Subcutaneous abdominal adipose tissue (tissue), 5 donors: ENCODE data around the gene LRRC7.
"Not testable (repeated sequence)": the region's sequence is repeated elsewhere in the genome, so short reads cannot be mapped to it uniquely, and the experiment has no call there.

Source experiments
- H3K27ac ChIP-seq: one replicate; pipeline ENCODE4 v1.7.0; 2013; ENCODE audit warnings: low read depth, mild to moderate bottlenecking, inconsistent platforms, low read length, moderate library complexity
- H3K27me3 ChIP-seq, 5 donors: one replicate each; pipeline ENCODE4 v1.7.0; 2013; ENCODE audit warnings: low read length in 5 of 5, inconsistent platforms in 1 of 5; ENCODE audit not compliant: control insufficient read depth in 5 of 5, insufficient read depth in 4 of 5
- H3K36me3 ChIP-seq, 5 donors: one replicate each; pipeline ENCODE4 v1.7.0; 2013; ENCODE audit warnings: low read length in 5 of 5; ENCODE audit not compliant: control insufficient read depth in 5 of 5, insufficient read depth in 5 of 5
- H3K4me1 ChIP-seq, 5 donors: one replicate each; pipeline ENCODE4 v1.7.0; 2013; ENCODE audit warnings: low read length in 5 of 5, mild to moderate bottlenecking in 3 of 5, moderate library complexity in 1 of 5; ENCODE audit not compliant: control insufficient read depth in 5 of 5, insufficient read depth in 5 of 5
- H3K4me3 ChIP-seq, 5 donors: one replicate each; pipeline ENCODE4 v1.7.0; 2013; ENCODE audit warnings: low read length in 5 of 5, low read depth in 1 of 5
- H3K9ac ChIP-seq, 5 donors: one replicate each; pipeline ENCODE4 v1.7.0; 2013; ENCODE audit warnings: low read length in 5 of 5, mild to moderate bottlenecking in 4 of 5, moderate library complexity in 3 of 5
- H3K9me3 ChIP-seq, 5 donors: one replicate each; pipeline ENCODE4 v1.7.0; 2013; ENCODE audit warnings: low read length in 5 of 5; ENCODE audit not compliant: control insufficient read depth in 5 of 5
- donor health status: healthy.
- donor health status: healthy.
- donor health status: healthy.
- donor health status: healthy.
- donor health status: healthy.

Gene LRRC7

DNA sequence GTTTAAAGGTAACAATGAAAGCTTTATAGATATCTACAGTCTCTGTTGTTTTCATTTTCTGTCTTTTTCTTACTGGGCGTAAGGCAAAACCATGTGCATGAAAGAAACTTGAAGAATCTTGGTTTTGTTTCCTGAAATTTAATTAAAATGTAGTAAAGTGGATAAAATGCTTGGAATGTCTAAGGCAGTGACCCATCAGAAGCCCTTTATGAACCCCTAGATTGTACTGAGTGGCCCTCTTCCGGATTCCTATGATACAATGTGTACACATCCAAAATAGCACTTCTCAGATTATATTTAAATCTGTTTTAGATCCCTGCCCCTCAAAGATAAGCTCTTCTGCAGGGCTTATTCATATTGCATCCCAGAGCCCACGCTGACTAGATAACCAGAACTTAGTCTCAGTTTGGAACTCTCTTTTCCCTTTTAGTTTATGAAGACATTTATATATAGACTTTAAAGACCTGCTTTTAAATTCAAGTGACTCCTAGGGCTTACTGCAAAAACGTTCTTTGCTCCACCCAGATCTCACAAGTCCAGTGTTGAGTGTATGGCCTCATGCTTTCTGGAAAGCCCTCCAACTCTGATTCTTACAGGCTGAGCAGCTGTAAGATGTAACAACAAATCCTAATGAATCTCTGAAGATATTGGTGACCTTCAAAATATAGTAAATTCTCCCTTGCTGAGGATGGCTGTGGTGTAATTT lies 142.9 kb downstream of the LRRC7 start:
- no peaks in the 10 kb centered on the region for H3K36me3 ChIP-seq

DNA sequence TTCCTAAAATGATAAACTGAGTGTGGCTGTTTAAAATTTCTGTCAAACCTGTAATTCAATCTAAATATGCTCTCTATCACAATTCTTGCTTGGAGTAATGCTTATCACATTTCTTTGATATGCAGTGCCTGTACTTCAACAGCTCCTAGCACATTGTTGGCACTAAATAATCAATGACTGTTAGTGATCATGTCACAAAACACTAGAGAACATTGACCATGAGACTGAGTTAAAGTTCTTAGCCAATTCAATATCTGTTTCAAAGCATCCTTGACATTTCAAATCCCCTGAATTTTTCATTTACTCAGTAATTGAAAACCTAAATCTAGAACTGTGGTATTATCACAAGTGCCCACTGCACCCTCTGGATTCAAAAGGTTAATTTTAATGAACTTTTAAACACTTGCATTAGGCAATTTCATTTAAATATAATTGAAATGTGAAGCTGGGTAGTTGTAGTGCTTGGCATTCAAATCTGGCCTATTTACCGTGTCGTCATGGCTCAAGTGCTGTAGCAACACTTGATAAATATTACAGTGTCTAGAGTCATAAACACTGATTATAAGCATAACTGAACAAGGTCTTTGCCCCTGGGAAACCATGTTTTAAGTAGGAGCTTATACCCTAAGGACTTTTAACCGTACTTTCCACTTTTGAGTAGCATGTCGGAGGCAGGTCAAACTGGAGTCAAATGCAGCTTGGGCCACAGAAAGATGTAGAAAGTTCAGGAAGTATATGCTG lies 143.6 kb downstream of the LRRC7 start:
- H3K4me1 ChIP-seq = no peaks in the 10 kb centered on the region
- H3K27me3 ChIP-seq = no peaks in the 10 kb centered on the region
- H3K4me3 ChIP-seq = no peak overlapping the region
- no peaks in the 10 kb centered on the region for H3K36me3 ChIP-seq
- no peaks in the 10 kb centered on the region for H3K9me3 ChIP-seq
- no peak overlapping the region for H3K9ac ChIP-seq
- H3K27ac ChIP-seq = no peak overlapping the region

More for the DNA sequence above, 142.9 kb downstream of the LRRC7 start:
- no peaks in the 10 kb centered on the region for H3K4me1 ChIP-seq
- no peaks in the 10 kb centered on the region for H3K9me3 ChIP-seq
- no peak overlapping the region for H3K27ac ChIP-seq
- no peak overlapping the region for H3K4me3 ChIP-seq
- no peak overlapping the region for H3K9ac ChIP-seq
- no peaks in the 10 kb centered on the region for H3K27me3 ChIP-seq

DNA sequence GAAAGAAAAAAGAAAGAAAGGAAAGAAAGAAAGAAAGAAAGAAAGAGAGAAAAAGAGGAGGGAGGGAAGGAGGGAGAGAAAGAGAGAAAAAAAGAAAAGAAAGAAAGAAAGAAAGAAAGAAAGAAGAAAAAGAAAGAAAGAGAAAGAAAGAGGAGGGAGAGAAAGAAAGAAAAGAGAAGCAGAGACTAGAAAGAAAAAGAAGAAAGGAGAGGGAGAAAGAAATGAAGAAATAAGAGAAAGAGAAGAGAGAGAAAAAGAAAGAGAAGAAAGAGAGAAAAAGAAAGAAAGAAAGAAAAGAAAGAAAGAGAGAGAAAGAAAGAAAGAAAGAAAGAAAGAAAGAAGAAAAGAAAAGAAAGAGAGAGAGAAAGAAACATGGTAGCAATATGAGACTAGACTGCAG lies 150.1 kb downstream of the LRRC7 start:
- not testable (repeated sequence) for H3K27ac ChIP-seq, H3K4me3 ChIP-seq, H3K4me1 ChIP-seq, H3K36me3 ChIP-seq, H3K9me3 ChIP-seq, H3K9ac ChIP-seq, H3K27me3 ChIP-seq

DNA sequence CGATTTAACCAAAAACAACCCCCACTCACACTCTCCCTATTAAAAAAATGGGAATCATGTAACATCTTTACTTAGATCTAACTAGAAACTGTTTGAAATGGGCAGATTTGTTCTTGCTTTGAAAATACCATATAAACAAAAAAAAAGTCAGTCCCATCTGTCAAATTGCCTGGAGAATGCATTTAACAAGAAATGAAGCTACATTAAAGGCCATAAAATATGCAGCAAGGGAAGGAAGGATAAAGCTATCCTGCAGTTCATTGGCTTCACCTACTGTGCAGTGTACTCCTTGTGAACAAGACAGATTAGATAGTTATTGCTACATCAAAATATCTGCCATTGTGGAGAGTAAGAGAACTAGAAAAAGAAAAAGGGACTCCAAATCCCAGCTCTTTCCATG lies 160.5 kb downstream of the LRRC7 start:
- no peak overlapping the region for H3K27ac ChIP-seq
- no peaks in the 10 kb centered on the region for H3K4me1 ChIP-seq
- H3K4me3 ChIP-seq = no peak overlapping the region
- H3K27me3 ChIP-seq = no peaks in the 10 kb centered on the region
- no peaks in the 10 kb centered on the region for H3K36me3 ChIP-seq
- no peak overlapping the region for H3K9ac ChIP-seq
- no peaks in the 10 kb centered on the region for H3K9me3 ChIP-seq

DNA sequence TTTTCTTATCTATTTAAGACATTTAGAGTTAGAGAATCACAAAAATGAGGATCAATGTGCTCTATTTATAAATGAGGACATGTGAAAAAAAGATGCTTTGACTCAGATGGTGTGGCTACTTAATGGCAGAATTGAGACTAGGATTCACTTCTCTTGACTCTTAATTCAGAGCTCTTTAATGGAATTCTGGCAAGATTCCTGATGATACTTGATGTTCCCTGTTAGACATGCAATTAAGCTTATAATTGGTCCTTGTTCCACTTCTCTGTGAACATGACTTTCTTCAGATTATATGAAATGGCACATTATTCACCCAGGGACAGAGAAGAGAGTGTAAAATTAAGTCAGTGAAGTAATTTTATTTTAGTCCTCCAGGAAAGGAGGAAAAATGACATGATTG lies 165.3 kb downstream of the LRRC7 start:
- peaks cover 0 to 4% (median 0%) of the 10 kb centered on the region in 5 donors for H3K4me1 ChIP-seq
- no peak overlapping the region for H3K27ac ChIP-seq
- H3K9me3 ChIP-seq = no peaks in the 10 kb centered on the region
- no peak overlapping the region for H3K9ac ChIP-seq
- no peak overlapping the region for H3K4me3 ChIP-seq
- no peaks in the 10 kb centered on the region for H3K27me3 ChIP-seq
- H3K36me3 ChIP-seq = no peaks in the 10 kb centered on the region

DNA sequence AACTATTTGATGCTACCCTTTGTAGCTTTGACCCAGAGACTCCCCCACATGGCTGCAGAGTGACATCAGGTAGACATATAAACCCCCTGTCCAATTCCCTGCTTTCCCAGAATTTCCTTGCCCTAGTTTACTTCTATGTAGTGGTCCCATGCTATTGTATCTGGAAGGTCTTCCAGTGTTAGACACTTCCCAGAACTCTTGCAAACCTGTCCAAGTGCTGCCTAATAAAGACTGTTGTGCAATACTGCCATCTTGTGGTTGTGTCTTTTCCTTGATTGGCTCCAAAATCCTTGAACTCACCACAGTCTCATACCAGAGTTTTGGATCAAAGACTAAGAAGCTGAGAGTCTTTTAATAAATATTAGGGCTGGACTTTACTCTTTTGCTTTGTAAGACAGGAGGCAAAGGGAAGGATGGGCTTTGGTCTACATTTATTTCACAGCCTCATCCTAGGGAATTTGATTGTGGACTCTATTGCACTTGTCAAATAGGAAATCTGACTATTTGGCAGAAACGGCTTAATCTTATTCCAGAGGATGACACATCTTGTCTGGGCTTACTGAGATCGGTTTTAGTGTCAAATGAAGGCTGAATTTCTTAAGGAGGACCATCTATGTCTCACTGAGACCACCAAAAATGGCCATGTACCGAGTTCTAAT lies 169.9 kb downstream of the LRRC7 start:
- peaks cover 0 to 4% (median 0%) of the 10 kb centered on the region in 5 donors for H3K4me1 ChIP-seq
- H3K9me3 ChIP-seq = no peaks in the 10 kb centered on the region
- H3K27me3 ChIP-seq = no peaks in the 10 kb centered on the region
- H3K36me3 ChIP-seq = no peaks in the 10 kb centered on the region
- no peak overlapping the region for H3K4me3 ChIP-seq
- H3K9ac ChIP-seq = no peak overlapping the region
- H3K27ac ChIP-seq = no peak overlapping the region

DNA sequence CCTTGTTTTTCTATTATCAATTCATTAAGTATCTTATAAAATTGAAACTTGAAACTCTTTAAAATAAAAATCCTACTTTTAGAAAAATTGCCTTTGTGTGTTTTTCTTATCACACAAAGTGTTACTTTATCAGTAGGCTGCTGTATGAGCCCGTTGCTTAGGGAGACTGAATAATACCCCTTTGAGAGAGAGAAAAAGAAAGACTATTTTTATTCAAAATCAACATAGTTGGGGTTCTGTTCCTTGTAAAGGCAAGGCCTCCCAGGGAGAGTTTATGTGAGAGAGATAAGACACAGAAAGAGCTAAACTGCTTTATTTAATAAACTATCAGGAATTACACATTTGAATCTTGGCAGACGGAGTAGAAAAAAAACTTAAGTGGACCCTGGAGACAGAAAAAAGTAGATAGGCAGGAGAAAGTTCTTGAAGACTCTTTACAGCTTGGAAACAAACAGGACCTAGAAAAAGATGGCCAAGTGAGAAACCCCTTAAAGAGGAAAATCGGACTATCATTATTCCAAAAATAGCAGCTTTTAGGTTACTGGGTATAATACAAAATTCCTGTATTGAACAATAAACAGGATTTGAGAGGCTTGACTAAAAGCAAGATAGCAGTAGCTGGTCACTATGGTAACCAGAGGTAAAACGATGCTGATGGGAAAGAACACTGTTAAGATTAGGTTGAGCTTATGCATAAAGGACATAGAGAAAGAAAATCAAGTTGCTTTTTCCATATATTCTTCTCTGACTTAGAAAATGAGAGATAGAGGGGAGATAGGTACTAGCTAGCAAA lies 170.9 kb downstream of the LRRC7 start:
- Histone ChIP-seq H3K27ac (no peak overlapping the region), H3K27me3 (no peaks in the 10 kb centered on the region), H3K4me3 (no peak overlapping the region), H3K36me3 (no peaks in the 10 kb centered on the region), H3K9ac (no peak overlapping the region), H3K9me3 (no peaks in the 10 kb centered on the region), H3K4me1 (peaks cover 0 to 4% (median 0%) of the 10 kb centered on the region in 5 donors)

DNA sequence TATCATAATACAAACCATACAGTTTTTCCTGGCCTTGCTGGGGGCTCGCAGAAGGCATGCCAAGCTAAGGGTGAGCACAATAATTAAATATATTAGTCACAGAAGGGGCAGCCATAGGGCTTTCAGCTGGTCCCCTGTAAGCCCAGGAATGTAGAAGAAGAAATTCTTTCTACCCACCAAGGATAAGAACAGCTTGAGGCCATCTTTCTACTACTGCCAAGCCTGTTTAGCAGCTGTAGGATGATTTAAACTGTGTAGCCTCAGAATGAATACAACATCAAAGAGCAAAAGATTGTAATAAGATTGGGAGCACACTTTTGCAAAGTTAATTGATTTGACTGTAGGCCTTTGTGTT lies 171.5 kb downstream of the LRRC7 start:
- H3K9me3 ChIP-seq = no peaks in the 10 kb centered on the region
- H3K27ac ChIP-seq = no peak overlapping the region
- no peaks in the 10 kb centered on the region for H3K36me3 ChIP-seq
- H3K27me3 ChIP-seq = no peaks in the 10 kb centered on the region
- no peak overlapping the region for H3K9ac ChIP-seq
- H3K4me1 ChIP-seq = peaks cover 0 to 4% (median 0%) of the 10 kb centered on the region in 5 donors
- H3K4me3 ChIP-seq = no peak overlapping the region

DNA sequence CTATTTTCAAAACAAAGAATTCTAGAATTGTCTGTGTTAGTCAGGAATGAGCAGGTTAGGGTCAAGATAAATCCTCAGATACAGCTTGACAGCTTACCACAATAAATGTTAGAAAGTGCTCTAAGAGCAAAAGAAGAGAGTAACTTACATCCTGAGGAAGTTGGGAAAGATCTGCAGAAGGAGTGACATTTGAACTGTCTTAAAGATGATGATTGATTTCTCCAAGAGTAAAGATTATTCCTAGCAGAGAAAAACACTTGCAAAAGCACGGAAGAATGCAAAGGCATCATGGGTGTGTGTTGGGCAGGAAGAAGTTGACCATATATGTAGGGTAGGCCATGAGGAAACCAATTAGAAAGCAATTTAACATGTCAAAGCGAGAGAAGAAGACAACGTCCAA lies 175.4 kb downstream of the LRRC7 start:
- no peak overlapping the region for H3K9ac ChIP-seq
- H3K36me3 ChIP-seq = no peaks in the 10 kb centered on the region
- no peaks in the 10 kb centered on the region for H3K4me1 ChIP-seq
- H3K27me3 ChIP-seq = no peaks in the 10 kb centered on the region
- H3K9me3 ChIP-seq = no peaks in the 10 kb centered on the region
- H3K4me3 ChIP-seq = no peak overlapping the region
- H3K27ac ChIP-seq = no peak overlapping the region

DNA sequence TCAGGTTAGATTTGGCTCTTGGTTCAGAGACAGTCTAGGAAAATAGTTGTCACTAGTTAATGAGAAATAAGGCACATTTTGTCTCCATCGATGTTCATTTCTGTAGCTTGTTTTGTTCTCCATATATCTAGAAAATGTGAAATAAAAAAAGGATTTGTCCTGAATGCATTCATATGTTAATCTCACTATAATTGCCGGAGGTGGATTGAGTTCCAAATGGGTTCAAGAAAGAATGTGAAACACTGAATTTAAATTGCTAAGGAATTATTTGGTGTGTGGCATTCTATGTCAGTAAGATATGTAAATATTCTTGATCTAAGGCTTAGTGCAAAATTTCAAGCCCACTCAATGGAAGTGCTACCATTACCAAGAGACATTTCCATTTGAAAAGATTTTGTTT lies 176.7 kb downstream of the LRRC7 start:
- no peaks in the 10 kb centered on the region for H3K27me3 ChIP-seq
- H3K4me3 ChIP-seq = no peak overlapping the region
- no peaks in the 10 kb centered on the region for H3K9me3 ChIP-seq
- H3K27ac ChIP-seq = no peak overlapping the region
- no peak overlapping the region for H3K9ac ChIP-seq
- no peaks in the 10 kb centered on the region for H3K36me3 ChIP-seq
- H3K4me1 ChIP-seq = no peaks in the 10 kb centered on the region
